HepG2 (cell line): Measurements from ENCODE around the gene USP28.

Source experiments
- CC2D1A ChIP-seq: sonication (generic); formaldehyde crosslinking; IDR thresholded peaks from 2 replicates; pipeline ENCODE4 v1.8.1; 2023; ENCODE audit warnings: mild to moderate bottlenecking, missing genetic modification reagents
- EZH2 ChIP-seq: conservative IDR thresholded peaks from 2 replicates; pipeline ENCODE4 v1.6.1; 2012; ENCODE audit warnings: mild to moderate bottlenecking, low read depth, low read length, moderate library complexity
- HOXA7 ChIP-seq: sonication (generic); formaldehyde crosslinking; IDR thresholded peaks from 2 replicates; pipeline ENCODE4 v1.8.1; 2022; ENCODE audit warnings: mild to moderate bottlenecking, missing genetic modification reagents, moderate library complexity
- MBNL3 ChIP-seq: fragments of 250-450 bp; sonication (Bioruptor Pico); conservative IDR thresholded peaks from 2 replicates; pipeline ENCODE4 v1.8.0; 2022; ENCODE audit warnings: mild to moderate bottlenecking, inconsistent platforms
- PATZ1 ChIP-seq: sonication (generic); formaldehyde crosslinking; IDR thresholded peaks from 2 replicates; pipeline ENCODE4 v1.4.0; 2020; ENCODE audit warnings: missing genetic modification reagents
- POLR2A ChIP-seq, 2 experiments: IDR thresholded peaks; 2 replicates each; pipeline ENCODE4 v1.6.1; 2011; ENCODE audit warnings: low read depth in 2 of 2, low read length in 2 of 2, mild to moderate bottlenecking in 1 of 2, moderate library complexity in 1 of 2; ENCODE audit not compliant: insufficient read depth in 1 of 2
- RNF2 ChIP-seq: fragments of 450-650 bp; conservative IDR thresholded peaks from 2 replicates; pipeline ENCODE4 v1.6.1; 2016; ENCODE audit warnings: low read depth
- SMC3 ChIP-seq: IDR thresholded peaks from 2 replicates; pipeline ENCODE4 v1.6.1; 2011; ENCODE audit warnings: low read length, improper control_type of control experiment

DNA sequence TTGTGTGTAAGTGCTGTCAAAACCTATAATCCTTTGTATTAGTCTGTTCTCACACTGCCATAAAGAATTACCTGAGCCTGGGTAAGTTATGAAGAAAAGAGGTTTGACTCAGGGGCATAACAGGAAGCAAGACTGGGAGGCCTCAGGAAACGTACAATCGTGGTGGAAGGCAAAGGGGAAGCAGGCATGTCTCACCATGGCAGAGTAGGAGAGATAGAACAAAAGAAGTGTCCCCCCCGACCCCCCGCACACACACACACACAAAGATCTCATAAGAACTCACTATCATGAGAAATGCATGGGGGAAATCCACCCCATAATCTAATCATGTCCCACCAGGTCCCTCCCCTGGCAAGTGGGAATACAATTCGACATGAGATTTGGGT, 2.3 kb upstream of the USP28 start:
- TF ChIP-seq CC2D1A (no peak), PATZ1 (CRISPR knock-in tag) (no peak), MBNL3 (no peak), POLR2A (IDR thresholded peaks at IDR 0.05; ENCODE audit: insufficient read depth in 1 of 2, low read depth in 2 of 2, low read length in 2 of 2) (no peak), RNF2 (no peak), HOXA7 (CRISPR knock-in tag) (no peak), SMC3 (no peak), EZH2 (no peak)
